PC-9 (cell line): ENCODE data around the gene ZMIZ1. TPM values are rescaled to one million over a fixed set of nuclear protein-coding genes. Genes with fewer than 3 reads are reported as not detected.

Source experiments
- BruUV-seq: library from RNA; stranded (reverse); fragments of 400-500 nt; replicated peaks from 2 replicates; lab custom pipeline; 2021; lab: Mats Ljungman, UMichigan
- CTCF ChIA-PET: fragments of 300-600 bp; sonication (Branson Sonifier 250); formaldehyde crosslinking; loops from one replicate; lab custom pipeline; 2022; ENCODE audit warnings: antibody characterized with exemption; lab: Charles Lee
- POLR2A ChIA-PET: fragments of 300-600 bp; sonication (Branson Sonifier 250); formaldehyde crosslinking; loops from one replicate; lab custom pipeline; 2022; ENCODE audit warnings: antibody characterized with exemption; ENCODE audit not compliant: unreplicated experiment; lab: Charles Lee
- DNase-seq, 2 experiments: peaks; one replicate each; pipeline versions ENCODE4 v3.0.0 to v3.0.0-alpha.2; 2015 to 2022; ENCODE audit warnings: mixed read lengths in 1 of 2
- H2AFZ ChIP-seq: fragments of 200-600 bp; sonication (generic); 2 replicates; pipeline ENCODE4 v1.8.1; 2017; ENCODE audit warnings: antibody characterized with exemption
- H3F3A ChIP-seq: fragments of 200-600 bp; sonication (generic); 2 replicates; pipeline ENCODE4 v1.8.1; 2017; ENCODE audit warnings: antibody characterized with exemption, mild to moderate bottlenecking, low read depth; ENCODE audit not compliant: insufficient read depth
- H3K27ac ChIP-seq: fragments of 200-600 bp; sonication (generic); 2 replicates; pipeline ENCODE4 v1.6.1; 2016; ENCODE audit warnings: mixed run types
- H3K27me3 ChIP-seq: fragments of 200-600 bp; sonication (generic); 2 replicates; pipeline ENCODE4 v1.6.1; 2016; ENCODE audit warnings: low read depth, mixed run types; ENCODE audit not compliant: insufficient read depth
- H3K36me3 ChIP-seq: fragments of 200-600 bp; sonication (generic); 2 replicates; pipeline ENCODE4 v1.6.1; 2016; ENCODE audit warnings: low read depth, mixed run types
- H3K4me1 ChIP-seq: fragments of 200-600 bp; sonication (generic); replicated peaks from 2 replicates; pipeline ENCODE4 v1.6.1; 2016; ENCODE audit warnings: mixed run types; ENCODE audit not compliant: insufficient read depth
- H3K4me2 ChIP-seq: fragments of 200-600 bp; sonication (generic); 2 replicates; pipeline ENCODE4 v1.6.1; 2017; ENCODE audit warnings: mixed run types
- H3K4me3 ChIP-seq: fragments of 200-600 bp; sonication (generic); 2 replicates; pipeline ENCODE4 v1.6.1; 2016; ENCODE audit warnings: mixed run types
- H3K79me2 ChIP-seq: fragments of 200-600 bp; sonication (generic); 2 replicates; pipeline ENCODE4 v1.6.1; 2017; ENCODE audit warnings: low read depth, mixed run types
- H3K9me2 ChIP-seq: fragments of 200-600 bp; sonication (generic); 2 replicates; pipeline ENCODE4 v1.8.1; 2017; ENCODE audit warnings: mild to moderate bottlenecking; ENCODE audit not compliant: insufficient read depth
- H3K9me3 ChIP-seq: fragments of 200-600 bp; sonication (generic); 2 replicates; pipeline ENCODE4 v1.8.1; 2016; ENCODE audit warnings: low read depth; ENCODE audit not compliant: insufficient read depth
- H4K20me1 ChIP-seq: fragments of 200-600 bp; sonication (generic); 2 replicates; pipeline ENCODE4 v1.8.1; 2017; ENCODE audit not compliant: insufficient read depth
- EZH2 ChIP-seq: fragments of 200-600 bp; sonication (generic); IDR thresholded peaks from 2 replicates; pipeline ENCODE4 v1.8.0; 2017; ENCODE audit warnings: antibody characterized with exemption, low read depth
- intact Hi-C: fragments of 100-400 bp; cut with micrococcal nuclease; formaldehyde crosslinking; loops from one replicate; pipeline ENCODE4 v1.10.0; 2022; ENCODE audit not compliant: unreplicated experiment
- total RNA-seq: library from RNA; stranded (reverse); gene quantifications from 2 replicates; pipeline ENCODE4 v1.2.3, GENCODE V29; 2021
- TF ChIP-seq, protein P1 (sequence below): fragments of 200-600 bp; sonication (generic); conservative IDR thresholded peaks from 2 replicates; pipeline ENCODE4 v1.6.1; 2017; ENCODE audit warnings: mixed run types, antibody characterized with exemption, mild to moderate bottlenecking, moderate library complexity

ZMIZ1 gene
- total RNA-seq, 1 experiment from 2014 or later: 47.6 TPM

GRCh38 chr10:79207726-79208125 lies 139.0 kb downstream of the ZMIZ1 start:
- Histone ChIP-seq H3K4me3 (no peak overlapping the region), H3K4me2 (no peak overlapping the region), H3K9me3 (no peaks in the 10 kb centered on the region), H3K27ac (no peak overlapping the region), H3K4me1 (no peaks in the 10 kb centered on the region), H4K20me1 (no peaks in the 10 kb centered on the region), H2AFZ (no peak overlapping the region), H3K27me3 (no peaks in the 10 kb centered on the region), H3K9me2 (no peaks in the 10 kb centered on the region), H3F3A (0 out of 2 replicates have a peak, but pooled peaks cover 3% of the 10 kb centered on the region), H3K79me2 (no peaks in the 10 kb centered on the region), H3K36me3 (no peaks in the 10 kb centered on the region; the same call in 1 of the 2 replicates)
- no peak for DNase-seq
- CTCF ChIA-PET: no interaction called here
- intact Hi-C loops: no loop called here
- POLR2A ChIA-PET: no interaction called here
- BruUV-seq: no TSS peak
- TF ChIP-seq, protein P1, sequence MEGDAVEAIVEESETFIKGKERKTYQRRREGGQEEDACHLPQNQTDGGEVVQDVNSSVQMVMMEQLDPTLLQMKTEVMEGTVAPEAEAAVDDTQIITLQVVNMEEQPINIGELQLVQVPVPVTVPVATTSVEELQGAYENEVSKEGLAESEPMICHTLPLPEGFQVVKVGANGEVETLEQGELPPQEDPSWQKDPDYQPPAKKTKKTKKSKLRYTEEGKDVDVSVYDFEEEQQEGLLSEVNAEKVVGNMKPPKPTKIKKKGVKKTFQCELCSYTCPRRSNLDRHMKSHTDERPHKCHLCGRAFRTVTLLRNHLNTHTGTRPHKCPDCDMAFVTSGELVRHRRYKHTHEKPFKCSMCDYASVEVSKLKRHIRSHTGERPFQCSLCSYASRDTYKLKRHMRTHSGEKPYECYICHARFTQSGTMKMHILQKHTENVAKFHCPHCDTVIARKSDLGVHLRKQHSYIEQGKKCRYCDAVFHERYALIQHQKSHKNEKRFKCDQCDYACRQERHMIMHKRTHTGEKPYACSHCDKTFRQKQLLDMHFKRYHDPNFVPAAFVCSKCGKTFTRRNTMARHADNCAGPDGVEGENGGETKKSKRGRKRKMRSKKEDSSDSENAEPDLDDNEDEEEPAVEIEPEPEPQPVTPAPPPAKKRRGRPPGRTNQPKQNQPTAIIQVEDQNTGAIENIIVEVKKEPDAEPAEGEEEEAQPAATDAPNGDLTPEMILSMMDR: no peak
- TF ChIP-seq EZH2: no peak

GRCh38 chr10:79208251-79208983 lies 139.7 kb downstream of the ZMIZ1 start:
- H3K4me3 ChIP-seq: no peak overlapping the region
- H3K79me2 ChIP-seq: no peaks in the 10 kb centered on the region
- ChIA-PET POLR2A (no interaction called here), CTCF (no interaction called here)
- TF ChIP-seq, protein P1: no peak
- TF ChIP-seq EZH2: no peak
- H3K4me1 ChIP-seq: no peaks in the 10 kb centered on the region
- no peak overlapping the region for H3K4me2 ChIP-seq
- H3K27me3 ChIP-seq: no peaks in the 10 kb centered on the region
- H4K20me1 ChIP-seq: no peaks in the 10 kb centered on the region; the same call in 1 of the 2 replicates
- intact Hi-C loops: no loop called here
- H3K9me3 ChIP-seq: no peaks in the 10 kb centered on the region
- no peak for DNase-seq
- BruUV-seq: no TSS peak
- H2AFZ ChIP-seq: no peak overlapping the region
- no peaks in the 10 kb centered on the region; the same call in 1 of the 2 replicates for H3K36me3 ChIP-seq
- no peaks in the 10 kb centered on the region for H3K9me2 ChIP-seq
- 0 out of 2 replicates have a peak, but pooled peaks cover 3% of the 10 kb centered on the region for H3F3A ChIP-seq
- H3K27ac ChIP-seq: no peak overlapping the region

GRCh38 chr10:79209340-79209739 lies 140.6 kb downstream of the ZMIZ1 start:
- H3K4me3 ChIP-seq: no peak overlapping the region
- no peaks in the 10 kb centered on the region for H3K79me2 ChIP-seq
- BruUV-seq: no TSS peak
- no peak overlapping the region for H3K4me2 ChIP-seq
- no peak overlapping the region for H3K27ac ChIP-seq
- DNase-seq: no peak
- H3F3A ChIP-seq: 0 out of 2 replicates have a peak, but pooled peaks cover 3% of the 10 kb centered on the region
- no peak for TF ChIP-seq EZH2
- TF ChIP-seq, protein P1: no peak
- H2AFZ ChIP-seq: no peak overlapping the region
- H3K9me2 ChIP-seq: no peaks in the 10 kb centered on the region
- no peaks in the 10 kb centered on the region for H3K4me1 ChIP-seq
- H3K36me3 ChIP-seq: no peaks in the 10 kb centered on the region
- no peaks in the 10 kb centered on the region for H3K27me3 ChIP-seq
- ChIA-PET POLR2A (no interaction called here), CTCF (no interaction called here)
- no peaks in the 10 kb centered on the region; the same call in 1 of the 2 replicates for H4K20me1 ChIP-seq
- intact Hi-C loops: no loop called here
- no peaks in the 10 kb centered on the region for H3K9me3 ChIP-seq
